Neural progenitor cell (in vitro differentiated cells): ENCODE results near the gene NT5C3A. TPM values are rescaled to one million over a fixed set of nuclear protein-coding genes. Genes with fewer than 3 reads are reported as not detected.
A peak's percentile ranks its signal among the peaks of the same experiment; 100 is the strongest.

Experiments used
- DNase-seq: peaks from one replicate; pipeline ENCODE4 v3.0.0-alpha.2; 2016; ENCODE audit warnings: low spot score
- H2AFZ ChIP-seq: fragments of 200-600 bp; sonication (generic); replicated peaks from 2 replicates; pipeline ENCODE4 v1.6.1; 2016; ENCODE audit warnings: antibody characterized with exemption
- H3F3A ChIP-seq: fragments of 200-600 bp; sonication (generic); 2 replicates; pipeline ENCODE4 v1.6.1; 2016; ENCODE audit warnings: antibody characterized with exemption, low read depth
- H3K27ac ChIP-seq: fragments of 200-600 bp; sonication (generic); 2 replicates; pipeline ENCODE4 v1.5.1; 2016; ENCODE audit warnings: mild to moderate bottlenecking
- H3K27me3 ChIP-seq: fragments of 200-600 bp; sonication (generic); 2 replicates; pipeline ENCODE4 v1.6.1; 2016; ENCODE audit warnings: mild to moderate bottlenecking, moderate library complexity
- H3K36me3 ChIP-seq: fragments of 200-600 bp; sonication (generic); 2 replicates; pipeline ENCODE4 v1.5.1; 2016
- H3K4me1 ChIP-seq: fragments of 200-600 bp; sonication (generic); 2 replicates; pipeline ENCODE4 v1.6.1; 2016; ENCODE audit warnings: mixed run types
- H3K4me2 ChIP-seq: fragments of 200-600 bp; sonication (generic); 2 replicates; pipeline ENCODE4 v1.6.1; 2016
- H3K4me3 ChIP-seq: fragments of 200-600 bp; sonication (generic); 2 replicates; pipeline ENCODE4 v1.5.1; 2016
- H3K79me2 ChIP-seq: fragments of 200-600 bp; sonication (generic); 2 replicates; pipeline ENCODE4 v1.6.1; 2016; ENCODE audit warnings: low read depth
- H3K9ac ChIP-seq: fragments of 200-600 bp; sonication (generic); 2 replicates; pipeline ENCODE4 v1.6.1; 2016
- H3K9me3 ChIP-seq: fragments of 200-600 bp; sonication (generic); 2 replicates; pipeline ENCODE4 v1.5.1; 2016; ENCODE audit warnings: low read depth
- H4K20me1 ChIP-seq: fragments of 200-600 bp; sonication (generic); 2 replicates; pipeline ENCODE4 v1.6.1; 2016; ENCODE audit warnings: low read depth
- H3K27ac Mint-ChIP-seq: 3 replicates; pipeline ENCODE4 v1.8.0; 2021; ENCODE audit warnings: mixed read lengths
- H3K27me3 Mint-ChIP-seq: 2 replicates; pipeline ENCODE4 v1.8.0; 2022; ENCODE audit warnings: low read depth, mild to moderate bottlenecking, inconsistent platforms, moderate library complexity, mixed read lengths; ENCODE audit not compliant: insufficient read depth
- H3K36me3 Mint-ChIP-seq: 3 replicates; pipeline ENCODE4 v1.8.0; 2021; ENCODE audit warnings: mixed read lengths
- H3K4me1 Mint-ChIP-seq: 3 replicates; pipeline ENCODE4 v1.8.0; 2021; ENCODE audit warnings: mixed read lengths
- H3K4me3 Mint-ChIP-seq: 3 replicates; pipeline ENCODE4 v1.8.0; 2021; ENCODE audit warnings: mild to moderate bottlenecking, moderate library complexity, mixed read lengths
- H3K9me3 Mint-ChIP-seq: 3 replicates; pipeline ENCODE4 v1.8.0; 2020; ENCODE audit warnings: mixed read lengths
- EZH2 ChIP-seq: fragments of 200-600 bp; sonication (generic); IDR thresholded peaks from 2 replicates; pipeline ENCODE4 v1.6.1; 2017; ENCODE audit warnings: antibody characterized with exemption, mild to moderate bottlenecking, moderate library complexity
- EZH2phosphoT487 ChIP-seq: fragments of 200-600 bp; sonication (generic); IDR thresholded peaks from 2 replicates; pipeline ENCODE4 v1.6.1; 2017; ENCODE audit warnings: antibody characterized with exemption
- total RNA-seq: library from RNA; depleted of rRNA; stranded (reverse); fragments of >200 nt; gene quantifications from 2 replicates; pipeline ENCODE4 v1.2.3, GENCODE V29; 2015; ENCODE audit warnings: low replicate concordance
- TF ChIP-seq, protein P1 (sequence below): fragments of 200-600 bp; sonication (generic); IDR thresholded peaks from 2 replicates; pipeline ENCODE4 v1.5.1; 2017; ENCODE audit warnings: antibody characterized with exemption, mild to moderate bottlenecking

The NT5C3A gene
- total RNA-seq: 34.6 and 72.1 TPM in 2 replicates

DNA sequence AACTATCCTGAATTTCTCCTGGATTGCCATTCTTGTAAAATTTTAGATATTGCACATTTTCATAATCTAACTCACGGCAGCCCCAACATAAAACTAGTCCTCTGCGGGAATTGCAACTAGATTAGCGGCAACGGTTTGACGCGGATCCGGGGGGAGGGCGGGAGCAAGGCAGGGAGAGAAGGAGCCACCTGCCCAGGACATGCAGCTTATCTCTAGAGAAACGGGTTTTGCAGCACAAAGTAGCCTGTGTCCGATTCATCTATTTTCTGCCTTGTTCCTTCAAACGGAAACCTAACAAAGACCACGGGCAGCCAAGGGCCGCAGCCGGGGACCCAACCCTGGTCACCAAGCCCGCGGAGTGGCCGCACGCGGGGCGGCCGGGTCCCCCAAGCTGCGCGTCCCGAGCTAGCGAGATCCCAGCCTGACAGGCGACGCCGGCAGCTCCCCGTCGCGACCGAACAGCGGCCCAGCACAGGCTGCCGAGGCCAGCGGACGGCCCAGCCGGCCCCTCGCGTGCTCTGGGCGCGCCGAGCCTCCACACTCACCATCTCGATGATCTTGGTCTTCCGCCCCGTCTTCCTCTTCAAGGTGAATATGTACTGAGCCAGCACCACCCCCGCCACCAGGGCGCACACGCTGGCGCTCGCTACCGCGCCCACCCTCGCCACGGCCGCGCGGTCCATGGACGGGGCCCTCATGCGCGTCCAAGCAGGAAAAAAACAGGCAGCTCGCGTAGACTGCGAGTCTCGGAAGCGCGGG is at the start of gene NT5C3A:
Gene NT5C3A (minus strand): TSS at position 754 of the 759 bp plus-strand sequence. CDS start 71 bp downstream, at position 683.
- H3K79me2 ChIP-seq: peaks cover 51% of the 10 kb centered on the region
- Mint-ChIP-seq H3K9me3 (peaks cover 30% of the 10 kb centered on the region), H3K4me3 (peak within 1 kb of the TSS; percentile 98), H3K27ac (peak within 1 kb of the TSS; percentile 99), H3K36me3 (peaks cover 30% of the 10 kb centered on the region), H3K4me1 (peaks cover 13% of the 10 kb centered on the region), H3K27me3 (peaks cover 6% of the 10 kb centered on the region)
- H3K9me3 ChIP-seq: peaks cover 8% of the 10 kb centered on the region
- TF ChIP-seq, protein P1, sequence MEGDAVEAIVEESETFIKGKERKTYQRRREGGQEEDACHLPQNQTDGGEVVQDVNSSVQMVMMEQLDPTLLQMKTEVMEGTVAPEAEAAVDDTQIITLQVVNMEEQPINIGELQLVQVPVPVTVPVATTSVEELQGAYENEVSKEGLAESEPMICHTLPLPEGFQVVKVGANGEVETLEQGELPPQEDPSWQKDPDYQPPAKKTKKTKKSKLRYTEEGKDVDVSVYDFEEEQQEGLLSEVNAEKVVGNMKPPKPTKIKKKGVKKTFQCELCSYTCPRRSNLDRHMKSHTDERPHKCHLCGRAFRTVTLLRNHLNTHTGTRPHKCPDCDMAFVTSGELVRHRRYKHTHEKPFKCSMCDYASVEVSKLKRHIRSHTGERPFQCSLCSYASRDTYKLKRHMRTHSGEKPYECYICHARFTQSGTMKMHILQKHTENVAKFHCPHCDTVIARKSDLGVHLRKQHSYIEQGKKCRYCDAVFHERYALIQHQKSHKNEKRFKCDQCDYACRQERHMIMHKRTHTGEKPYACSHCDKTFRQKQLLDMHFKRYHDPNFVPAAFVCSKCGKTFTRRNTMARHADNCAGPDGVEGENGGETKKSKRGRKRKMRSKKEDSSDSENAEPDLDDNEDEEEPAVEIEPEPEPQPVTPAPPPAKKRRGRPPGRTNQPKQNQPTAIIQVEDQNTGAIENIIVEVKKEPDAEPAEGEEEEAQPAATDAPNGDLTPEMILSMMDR: no peak
- TF ChIP-seq EZH2: peak; percentile 33
- peaks cover 18% of the 10 kb centered on the region for H3F3A ChIP-seq
- peak within 1 kb of the TSS; percentile 26 for H3K27ac ChIP-seq
- peak within 1 kb of the TSS; percentile 91 for H3K4me2 ChIP-seq
- H3K27me3 ChIP-seq: no peaks in the 10 kb centered on the region
- DNase-seq: peak; percentile 71
- peak within 1 kb of the TSS; percentile 45 for H3K9ac ChIP-seq
- H3K4me1 ChIP-seq: peaks cover 16% of the 10 kb centered on the region
- no peaks in the 10 kb centered on the region for H3K36me3 ChIP-seq
- peak within 1 kb of the TSS; percentile 77 for H3K4me3 ChIP-seq
- peak within 1 kb of the TSS; percentile 98 for H2AFZ ChIP-seq
- H4K20me1 ChIP-seq: peaks cover 39% of the 10 kb centered on the region

DNA sequence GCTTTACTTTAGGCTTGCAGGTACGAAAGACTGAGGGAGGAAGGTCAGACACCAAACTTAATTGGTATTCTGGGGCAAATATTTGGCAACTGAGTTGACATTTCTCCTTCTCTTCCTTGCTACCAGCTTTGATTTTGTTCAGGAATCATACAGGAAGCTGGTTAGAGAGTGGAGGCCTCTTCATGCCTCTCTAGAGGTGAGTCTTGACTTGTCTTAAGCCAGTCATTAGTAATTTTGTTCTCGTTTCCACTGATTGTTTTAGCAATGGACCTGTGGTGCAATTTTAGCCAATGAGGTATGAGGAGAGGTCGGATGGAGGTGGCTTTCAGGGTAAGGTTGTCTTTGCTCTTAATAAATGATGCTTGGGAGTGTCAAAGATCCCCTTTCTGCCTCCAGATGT is 49.0 kb upstream of the NT5C3A start:
- Histone ChIP-seq H3K27me3 (peaks cover 19% of the 10 kb centered on the region), H3K79me2 (peaks cover 25% of the 10 kb centered on the region), H2AFZ (no peak overlapping the region), H3K4me1 (peaks cover 6% of the 10 kb centered on the region), H3F3A (peaks cover 4% of the 10 kb centered on the region), H3K9ac (no peak overlapping the region), H3K36me3 (no peaks in the 10 kb centered on the region), H3K9me3 (no peaks in the 10 kb centered on the region), H4K20me1 (peaks cover 18% of the 10 kb centered on the region), H3K4me3 (no peak overlapping the region), H3K27ac (no peak overlapping the region), H3K4me2 (no peak overlapping the region)
- DNase-seq: no peak
- no peaks in the 10 kb centered on the region for H3K9me3 Mint-ChIP-seq
- H3K4me3 Mint-ChIP-seq: no peak overlapping the region
- no peaks in the 10 kb centered on the region for H3K36me3 Mint-ChIP-seq
- peaks cover 15% of the 10 kb centered on the region for H3K4me1 Mint-ChIP-seq
- TF ChIP-seq, protein P1: no peak
- peaks cover 10% of the 10 kb centered on the region for H3K27me3 Mint-ChIP-seq
- no peak overlapping the region for H3K27ac Mint-ChIP-seq

DNA sequence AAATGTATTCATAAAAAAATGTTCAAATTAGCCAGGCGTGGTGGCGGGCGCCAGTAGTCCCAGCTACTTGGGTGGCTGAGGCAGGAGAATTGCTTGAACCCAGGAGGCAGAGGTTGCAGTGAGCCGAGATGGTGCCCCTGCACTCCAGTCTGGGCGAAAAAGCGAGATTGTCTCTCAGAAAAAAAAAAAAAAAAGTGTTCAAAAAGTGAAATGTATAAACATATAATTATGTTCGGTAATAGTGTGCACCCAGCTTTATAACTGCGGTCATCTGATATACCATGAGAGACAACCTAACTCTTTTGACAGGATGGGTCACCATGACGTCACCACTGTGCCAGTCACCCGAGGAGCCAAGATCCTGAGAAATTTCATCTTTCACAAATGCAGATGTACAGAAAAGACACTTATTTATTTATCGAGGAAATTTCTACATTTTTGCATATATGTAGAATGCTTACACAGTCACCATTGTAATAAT is 47.2 kb upstream of the NT5C3A start:
- Histone ChIP-seq H3K27me3 (peaks cover 19% of the 10 kb centered on the region), H3F3A (peaks cover 4% of the 10 kb centered on the region), H3K9me3 (no peaks in the 10 kb centered on the region), H3K9ac (no peak overlapping the region), H4K20me1 (peaks cover 36% of the 10 kb centered on the region), H3K36me3 (no peaks in the 10 kb centered on the region), H3K79me2 (peaks cover 43% of the 10 kb centered on the region), H3K4me3 (peak overlapping the region; percentile 100), H3K4me1 (peaks cover 6% of the 10 kb centered on the region), H3K4me2 (peak overlapping the region; percentile 73), H2AFZ (peak overlapping the region; percentile 7), H3K27ac (no peak overlapping the region)
- H3K36me3 Mint-ChIP-seq: no peaks in the 10 kb centered on the region
- peaks cover 15% of the 10 kb centered on the region for H3K4me1 Mint-ChIP-seq
- no peak for DNase-seq
- H3K4me3 Mint-ChIP-seq: peak overlapping the region; percentile 82
- peaks cover 10% of the 10 kb centered on the region for H3K27me3 Mint-ChIP-seq
- H3K27ac Mint-ChIP-seq: no peak overlapping the region
- TF ChIP-seq EZH2 (no peak), EZH2phosphoT487 (no peak)
- TF ChIP-seq, protein P1: no peak
- no peaks in the 10 kb centered on the region for H3K9me3 Mint-ChIP-seq
